H9 (cell line): ENCODE data around the gene QDPR. TPM values are rescaled to one million over a fixed set of nuclear protein-coding genes. Genes with fewer than 3 reads are reported as not detected.

Experiments
- DNase-seq: peaks from one replicate; pipeline ENCODE4 v3.0.0-alpha.2; 2017
- H2AFZ ChIP-seq: one replicate; pipeline ENCODE4 v1.6.1; 2013; ENCODE audit warnings: mild to moderate bottlenecking, low read length, control low read depth, moderate library complexity
- H2AK5ac ChIP-seq: 2 replicates; pipeline ENCODE4 v1.6.1; 2013; ENCODE audit warnings: low read length, control low read depth, mixed read lengths; ENCODE audit not compliant: insufficient read length
- H2BK120ac ChIP-seq: one replicate; pipeline ENCODE4 v1.6.1; 2013; ENCODE audit warnings: low read depth, mild to moderate bottlenecking, low read length, control low read depth, inconsistent platforms; ENCODE audit not compliant: poor library complexity, severe bottlenecking
- H2BK12ac ChIP-seq: 2 replicates; pipeline ENCODE4 v1.6.1; 2013; ENCODE audit warnings: low read length, control low read depth, mixed read lengths, low read depth; ENCODE audit not compliant: insufficient read length
- H2BK15ac ChIP-seq: 2 replicates; pipeline ENCODE4 v1.6.1; 2013; ENCODE audit warnings: low read depth, low read length, control low read depth
- H2BK20ac ChIP-seq: one replicate; pipeline ENCODE4 v1.6.1; 2013; ENCODE audit warnings: low read depth, mild to moderate bottlenecking, low read length, control low read depth, inconsistent platforms; ENCODE audit not compliant: poor library complexity, severe bottlenecking
- H2BK5ac ChIP-seq: 2 replicates; pipeline ENCODE4 v1.6.1; 2013; ENCODE audit warnings: low read length, control low read depth, mixed read lengths; ENCODE audit not compliant: insufficient read length
- H3K14ac ChIP-seq: 2 replicates; pipeline ENCODE4 v1.6.1; 2013; ENCODE audit warnings: low read length, control low read depth; ENCODE audit not compliant: insufficient read depth
- H3K18ac ChIP-seq: 2 replicates; pipeline ENCODE4 v1.6.1; 2013; ENCODE audit warnings: low read depth, mild to moderate bottlenecking, mixed read lengths, low read length, control low read depth; ENCODE audit not compliant: insufficient read length
- H3K23ac ChIP-seq: 2 replicates; pipeline ENCODE4 v1.6.1; 2013; ENCODE audit warnings: low read length, control low read depth, mixed read lengths, low read depth; ENCODE audit not compliant: insufficient read length
- H3K23me2 ChIP-seq: 2 replicates; pipeline ENCODE4 v1.6.1; 2013; ENCODE audit warnings: low read depth, mild to moderate bottlenecking, mixed read lengths, low read length, control low read depth; ENCODE audit not compliant: insufficient read length, poor library complexity, severe bottlenecking
- H3K27ac ChIP-seq: 2 replicates; pipeline ENCODE4 v1.5.1; 2013; ENCODE audit warnings: low read length, control low read depth, mixed read lengths, low read depth; ENCODE audit not compliant: insufficient read length
- H3K27me3 ChIP-seq: 2 replicates; pipeline ENCODE4 v1.6.1; 2013; ENCODE audit warnings: low read length, control low read depth, inconsistent platforms; ENCODE audit not compliant: insufficient read depth
- H3K4ac ChIP-seq: 2 replicates; pipeline ENCODE4 v1.6.1; 2013; ENCODE audit warnings: low read depth, mild to moderate bottlenecking, control low read depth, inconsistent platforms, low read length, moderate library complexity
- H3K4me1 ChIP-seq: 2 replicates; pipeline ENCODE4 v1.6.1; 2013; ENCODE audit warnings: low read length, control low read depth, inconsistent platforms; ENCODE audit not compliant: insufficient read depth
- H3K4me2 ChIP-seq: 2 replicates; pipeline ENCODE4 v1.6.1; 2013; ENCODE audit warnings: low read length, control low read depth, mixed read lengths; ENCODE audit not compliant: insufficient read length, insufficient read depth
- H3K56ac ChIP-seq: 2 replicates; pipeline ENCODE4 v1.6.1; 2013; ENCODE audit warnings: low read depth, mild to moderate bottlenecking, mixed read lengths, low read length, control low read depth; ENCODE audit not compliant: insufficient read length
- H3K79me1 ChIP-seq: 2 replicates; pipeline ENCODE4 v1.6.1; 2013; ENCODE audit warnings: low read depth, mild to moderate bottlenecking, moderate library complexity, low read length, control low read depth, inconsistent platforms; ENCODE audit not compliant: insufficient read depth, poor library complexity, severe bottlenecking
- H3K79me2 ChIP-seq: 2 replicates; pipeline ENCODE4 v1.6.1; 2013; ENCODE audit warnings: low read length, control low read depth, inconsistent platforms; ENCODE audit not compliant: insufficient read depth
- H3K9ac ChIP-seq: 2 replicates; pipeline ENCODE4 v1.6.1; 2013; ENCODE audit warnings: low read length, control low read depth, mixed read lengths; ENCODE audit not compliant: insufficient read length; ENCODE audit errors: extremely low read depth
- H3K9me3 ChIP-seq: one replicate; pipeline ENCODE4 v1.6.1; 2013; ENCODE audit warnings: low read depth, low read length, inconsistent platforms; ENCODE audit not compliant: control insufficient read depth
- H3T11ph ChIP-seq: one replicate; pipeline ENCODE4 v1.6.1; 2013; ENCODE audit warnings: mild to moderate bottlenecking, low read length, control low read depth, inconsistent platforms
- H4K20me1 ChIP-seq: one replicate; pipeline ENCODE4 v1.6.1; 2013; ENCODE audit not compliant: control insufficient read depth, insufficient read length, insufficient read depth
- H4K5ac ChIP-seq: 2 replicates; pipeline ENCODE4 v1.6.1; 2013; ENCODE audit warnings: low read depth, mild to moderate bottlenecking, mixed read lengths, low read length, control low read depth; ENCODE audit not compliant: insufficient read length
- H4K8ac ChIP-seq: replicated peaks from 2 replicates; pipeline ENCODE4 v1.6.1; 2013; ENCODE audit warnings: low read length, control low read depth, mixed read lengths, low read depth; ENCODE audit not compliant: insufficient read length
- H4K91ac ChIP-seq: 2 replicates; pipeline ENCODE4 v1.6.1; 2013; ENCODE audit warnings: low read depth, mild to moderate bottlenecking, moderate library complexity, mixed read lengths, low read length, control low read depth; ENCODE audit not compliant: insufficient read length
- H3K27ac Mint-ChIP-seq, 3 experiments: 2 replicates in 2 of 3; 3 replicates in 1 of 3; pipeline ENCODE4 v1.8.0; 2020 to 2021; ENCODE audit warnings: mixed read lengths in 3 of 3, mild to moderate bottlenecking in 1 of 3, moderate library complexity in 1 of 3
- H3K27me3 Mint-ChIP-seq: 2 replicates; pipeline ENCODE4 v1.8.0; 2021; ENCODE audit warnings: low read depth, mild to moderate bottlenecking, moderate library complexity, mixed read lengths
- H3K36me3 Mint-ChIP-seq, 3 experiments: 2 replicates in 2 of 3; 3 replicates in 1 of 3; pipeline ENCODE4 v1.8.0; 2020 to 2021; ENCODE audit warnings: low read depth in 3 of 3, mixed read lengths in 3 of 3; ENCODE audit not compliant: insufficient read depth in 1 of 3
- H3K4me1 Mint-ChIP-seq, 2 experiments: 2 replicates each; pipeline ENCODE4 v1.8.0; 2020; ENCODE audit warnings: mixed read lengths in 2 of 2
- H3K4me3 Mint-ChIP-seq, 2 experiments: 2 replicates in 1 of 2; 3 replicates in 1 of 2; pipeline ENCODE4 v1.8.0; 2020 to 2021; ENCODE audit warnings: mild to moderate bottlenecking in 2 of 2, mixed read lengths in 2 of 2, moderate library complexity in 1 of 2
- H3K9me3 Mint-ChIP-seq, 2 experiments: 2 replicates in 1 of 2; 3 replicates in 1 of 2; pipeline ENCODE4 v1.8.0; 2020; ENCODE audit warnings: mild to moderate bottlenecking in 2 of 2, mixed read lengths in 2 of 2, moderate library complexity in 1 of 2
- CTCF ChIP-seq: fragments of 200-600 bp; sonication (generic); conservative IDR thresholded peaks from 3 replicates; pipeline ENCODE4 v1.8.0; 2021; ENCODE audit warnings: antibody characterized with exemption, mild to moderate bottlenecking
- WGBS: extraction: QIAGEN DNeasy Blood & Tissue Kit; methylation state at CpG from one replicate; pipeline ENCODE4 v1.1.7; 2013; ENCODE audit warnings: missing lambda C conversion rate, low lambda C conversion rate, mixed read lengths; ENCODE audit not compliant: insufficient read length; ENCODE audit errors: extremely low coverage; 5-methylcytosine and 5-hydroxymethylcytosine counted together
- total RNA-seq: library from RNA; stranded (reverse); gene quantifications from 2 replicates; pipeline ENCODE4 v1.2.1, GENCODE V29; 2021

QDPR gene
- total RNA-seq, 1 experiment from 2014 or later: 23.5 TPM

GRCh38 chr4:17436750-17437090 lies 75.2 kb downstream of the QDPR start:
- Mint-ChIP-seq H3K36me3 (peaks cover 0 to 2% (median 0%) of the 10 kb centered on the region in 3 experiments; a peak in 3 of 7 replicates), H3K27ac (no peak overlapping the region), H3K27me3 (peaks cover 2% of the 10 kb centered on the region), H3K4me3 (no peak overlapping the region), H3K4me1 (peaks cover 0 to 2% of the 10 kb centered on the region in 2 experiments; a peak in 1 of 4 replicates), H3K9me3 (peaks cover 3% of the 10 kb centered on the region in 2 experiments; a peak in 2 of 5 replicates)
- H2AK5ac ChIP-seq: no peak overlapping the region
- H2BK120ac ChIP-seq: no peak overlapping the region
- no peak overlapping the region for H3K4ac ChIP-seq
- H4K91ac ChIP-seq: no peak overlapping the region
- no peak overlapping the region for H3T11ph ChIP-seq
- H3K23me2 ChIP-seq: no peaks in the 10 kb centered on the region
- no peak overlapping the region for H4K8ac ChIP-seq
- no peak overlapping the region for H3K4me2 ChIP-seq
- H3K9ac ChIP-seq: no peak overlapping the region
- no peak overlapping the region for H2BK5ac ChIP-seq
- H3K18ac ChIP-seq: no peak overlapping the region
- H2BK20ac ChIP-seq: no peak overlapping the region
- H2AFZ ChIP-seq: no peak overlapping the region
- WGBS: no CpG with 5 or more reads among the region's 28 CpGs
- H3K9me3 ChIP-seq: no peaks in the 10 kb centered on the region
- no peak overlapping the region for H3K23ac ChIP-seq
- no peaks in the 10 kb centered on the region for H3K4me1 ChIP-seq
- H3K27me3 ChIP-seq: no peaks in the 10 kb centered on the region
- no peak for TF ChIP-seq CTCF
- no peaks in the 10 kb centered on the region for H4K20me1 ChIP-seq
- no peaks in the 10 kb centered on the region for H3K79me2 ChIP-seq
- no peak overlapping the region for H3K56ac ChIP-seq
- H3K79me1 ChIP-seq: no peaks in the 10 kb centered on the region
- no peak overlapping the region for H3K27ac ChIP-seq
- H4K5ac ChIP-seq: no peak overlapping the region
- peak; percentile 46 for DNase-seq
- no peak overlapping the region for H2BK15ac ChIP-seq
- no peak overlapping the region for H3K14ac ChIP-seq
- H2BK12ac ChIP-seq: no peak overlapping the region

Other genes starting within 250 kb of the QDPR start
- not detected in 2 replicates for gene CLRN2, start 3.1 kb upstream of the QDPR start, total RNA-seq
- gene LAP3, start 65.1 kb upstream of the QDPR start, total RNA-seq: 48.1 and 53.2 TPM in 2 replicates
- 90.4 and 93.3 TPM in 2 replicates for gene MED28, start 102.6 kb upstream of the QDPR start, total RNA-seq